HG02884 (cell line): ENCODE results near the gene TENT4B.
A peak's percentile ranks its signal among the peaks of the same experiment; 100 is the strongest.

Source experiments
- ATAC-seq: cut with Tn5 transposase; IDR thresholded peaks from one replicate; pipeline ENCODE4 v1.9.1; 2021; ENCODE audit warnings: mild to moderate bottlenecking, moderate library complexity; ENCODE audit not compliant: unreplicated experiment

Gene TENT4B

DNA sequence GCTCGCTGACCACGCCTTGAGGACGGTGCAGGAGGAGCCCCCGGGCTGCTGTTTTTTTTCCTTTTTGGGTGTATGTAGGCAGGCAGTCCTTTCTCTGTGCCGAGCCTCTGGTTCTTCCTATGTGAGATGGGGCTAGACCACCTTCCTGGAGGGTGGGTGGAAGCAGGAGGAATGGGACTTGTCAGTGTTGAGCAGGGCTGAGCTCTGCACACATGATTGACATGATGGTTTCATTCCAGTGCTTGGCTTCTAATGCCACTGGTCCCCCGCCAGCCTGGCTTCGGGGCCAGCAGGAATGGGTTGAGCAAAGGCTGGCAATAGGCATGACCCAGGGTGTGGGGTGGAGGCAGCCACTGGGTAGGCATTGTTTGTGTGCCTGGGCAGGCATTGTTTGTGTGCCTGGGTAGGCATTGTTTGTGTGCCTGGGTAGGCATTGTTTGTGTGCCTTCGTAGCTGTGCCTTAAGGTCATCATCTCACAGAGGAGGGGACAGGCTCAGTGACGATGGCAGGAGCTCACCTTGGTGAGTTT, 99.0 kb downstream of the TENT4B start:
- no peak for ATAC-seq

DNA sequence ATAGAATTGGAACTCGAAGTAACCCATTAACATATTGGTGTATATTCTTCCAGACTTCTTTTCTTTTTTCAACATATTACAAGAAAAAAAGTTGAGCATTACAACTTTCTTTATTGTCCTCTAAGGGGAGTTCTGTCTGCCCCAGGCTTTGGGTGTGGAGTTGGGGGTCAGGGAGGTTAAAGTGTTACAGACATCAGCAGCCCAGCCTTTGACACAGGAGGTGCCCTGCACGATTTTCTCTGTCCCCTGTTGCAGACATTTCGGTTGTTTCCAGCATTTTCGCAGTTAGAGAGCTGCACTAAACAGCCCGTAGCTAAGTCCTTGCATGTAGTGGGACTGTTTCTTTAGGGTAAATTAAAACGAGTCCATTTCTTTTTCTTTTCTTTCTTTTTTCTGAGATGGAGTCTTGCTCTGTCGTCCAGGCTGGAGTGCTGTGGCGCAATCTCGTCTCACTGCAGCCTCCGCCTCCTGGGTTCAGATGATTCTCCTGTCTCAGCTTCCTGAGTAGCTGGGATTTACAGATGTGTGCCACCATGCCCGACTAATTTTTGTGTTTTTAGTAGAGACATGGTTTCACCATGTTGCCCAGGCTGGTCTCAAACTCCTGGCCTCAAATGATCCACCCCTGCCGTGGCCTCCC, 99.9 kb downstream of the TENT4B start:
- no peak for ATAC-seq

DNA sequence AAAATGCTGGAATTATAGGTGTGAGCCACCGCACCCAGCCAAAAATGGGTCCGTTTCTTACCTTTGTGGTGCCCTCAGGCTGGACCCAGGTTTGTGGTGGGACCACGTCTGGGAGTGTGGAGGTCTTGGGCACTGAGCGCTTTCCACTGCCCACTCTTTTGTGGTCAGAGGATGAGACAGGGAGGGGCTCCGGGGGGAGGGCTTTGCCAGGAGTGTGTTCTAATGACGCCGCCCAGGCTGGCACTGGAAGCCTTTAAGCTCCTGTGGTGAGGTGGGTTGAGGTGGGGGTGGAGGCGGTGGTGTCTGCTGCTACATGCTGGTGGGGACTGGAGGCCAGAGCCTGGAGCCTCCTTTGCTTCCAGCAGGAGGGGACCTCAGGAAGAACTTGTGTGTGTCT, 100.4 kb downstream of the TENT4B start:
- ATAC-seq: no peak

DNA sequence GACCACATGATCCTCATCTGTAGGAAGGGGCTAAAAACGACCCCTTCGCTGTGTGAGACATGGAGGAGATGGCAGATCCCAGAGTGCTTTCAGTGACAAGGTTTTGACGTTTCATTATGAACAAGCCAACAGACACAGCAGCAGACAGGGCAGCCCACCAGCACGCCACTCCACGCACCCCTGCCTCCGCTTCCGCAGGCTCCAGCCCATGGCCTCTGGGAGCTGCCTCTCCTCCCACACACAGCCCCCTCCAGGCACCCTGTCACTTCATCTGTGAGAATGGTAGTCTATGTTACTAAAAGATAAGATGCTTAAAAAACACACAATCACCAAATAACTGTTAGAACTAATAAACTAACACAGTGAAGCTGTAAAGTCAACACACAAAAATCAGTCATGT, 101.0 kb downstream of the TENT4B start:
- ATAC-seq: no peak

DNA sequence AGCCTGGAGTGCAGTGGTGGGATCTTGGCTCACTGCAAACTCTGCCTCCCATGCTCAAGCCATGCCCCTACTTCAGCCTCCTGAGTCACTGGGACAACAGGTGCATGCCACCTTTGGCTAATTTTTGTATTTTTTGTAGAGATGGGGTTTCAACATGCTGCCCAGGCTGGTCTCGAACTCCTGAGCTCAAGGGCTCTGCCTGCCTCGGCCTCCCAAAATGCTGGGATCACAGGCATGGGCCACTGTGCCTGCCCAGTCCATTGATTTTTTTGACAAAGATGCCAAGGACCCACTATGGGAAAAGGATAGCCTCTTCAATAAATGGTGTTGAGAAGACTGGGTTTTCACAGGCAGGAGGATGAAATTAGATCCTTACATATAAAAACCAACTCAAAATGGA, 102.4 kb downstream of the TENT4B start:
- ATAC-seq: no peak

DNA sequence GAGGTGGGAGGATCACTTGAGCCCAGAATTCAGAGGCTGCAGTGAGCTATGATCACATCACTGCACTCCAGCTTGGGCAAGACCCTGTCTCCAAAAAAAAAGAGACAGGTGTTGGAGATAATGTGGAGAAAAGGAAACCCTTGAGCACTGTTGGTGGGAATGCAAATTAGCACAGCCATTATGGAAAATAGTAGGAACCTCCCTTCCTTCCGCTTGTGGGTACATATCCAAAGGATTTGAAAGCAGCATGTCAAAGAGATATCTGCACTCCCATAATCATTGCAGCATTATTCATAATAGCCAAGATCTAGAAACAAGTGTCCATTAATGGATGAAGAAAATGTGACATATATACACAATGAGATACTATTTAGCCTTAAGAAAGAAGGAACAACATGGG, 103.5 kb downstream of the TENT4B start:
- ATAC-seq: no peak

DNA sequence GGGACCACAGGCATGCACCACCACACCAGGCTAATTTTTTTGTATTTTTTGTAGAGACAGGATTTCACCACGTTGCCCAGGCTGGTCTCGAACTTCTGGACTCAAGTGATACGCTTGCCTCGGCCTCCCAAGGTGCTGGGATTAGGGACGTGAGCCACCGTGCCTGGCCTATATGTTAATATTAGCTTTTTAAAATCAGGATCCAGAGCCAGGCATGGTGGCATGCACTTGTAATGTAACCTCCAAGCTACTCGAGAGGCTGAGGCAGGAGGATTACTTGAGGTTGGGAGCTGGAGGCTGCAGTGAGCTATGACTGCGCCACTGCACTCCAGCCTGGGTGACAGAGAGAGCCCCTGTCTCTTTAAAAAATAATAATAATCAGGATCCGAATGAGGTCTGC, 104.8 kb downstream of the TENT4B start:
- ATAC-seq: no peak

DNA sequence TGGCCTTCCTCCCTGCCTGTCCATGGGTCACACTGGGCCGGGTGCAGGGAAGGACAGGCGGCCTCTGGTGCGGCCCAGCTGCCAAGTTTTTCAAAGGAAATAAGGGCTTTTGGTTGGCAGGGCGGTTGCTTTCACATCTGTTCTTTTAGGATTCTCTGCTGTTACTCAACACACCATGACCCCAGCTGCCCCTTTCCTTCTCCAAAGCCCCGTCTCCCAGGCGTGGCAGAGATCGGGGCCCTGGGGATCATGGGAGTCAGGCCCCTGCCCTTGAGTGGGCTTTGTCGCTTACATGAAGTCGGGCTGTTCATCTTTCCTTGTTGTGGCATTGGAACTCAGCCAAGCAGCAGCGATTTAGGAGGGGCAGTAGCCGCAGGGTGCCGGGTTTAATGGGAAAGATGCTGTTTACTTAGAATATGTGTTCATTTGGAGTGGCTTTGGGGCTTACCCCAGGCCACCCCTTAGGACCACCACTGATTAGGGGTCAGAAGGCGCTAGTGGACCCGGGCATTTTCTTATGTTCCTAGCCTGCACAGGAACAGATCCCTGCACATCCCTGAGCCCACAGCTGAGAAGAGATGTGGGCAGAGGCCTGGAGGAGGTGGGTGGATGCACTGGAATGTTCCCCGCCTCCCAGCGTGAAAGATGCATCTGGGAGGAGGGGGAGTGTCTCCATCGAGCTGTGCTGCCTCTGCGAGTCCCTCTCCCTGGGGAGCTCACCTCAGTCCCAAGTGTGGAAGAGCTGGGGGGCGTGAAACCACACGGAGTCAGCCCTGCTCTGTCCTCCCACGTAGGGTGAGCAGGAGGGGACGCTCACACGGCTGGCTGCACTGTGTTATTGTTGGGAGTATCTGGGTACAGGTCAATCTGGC, 106.5 kb downstream of the TENT4B start:
- no peak for ATAC-seq

DNA sequence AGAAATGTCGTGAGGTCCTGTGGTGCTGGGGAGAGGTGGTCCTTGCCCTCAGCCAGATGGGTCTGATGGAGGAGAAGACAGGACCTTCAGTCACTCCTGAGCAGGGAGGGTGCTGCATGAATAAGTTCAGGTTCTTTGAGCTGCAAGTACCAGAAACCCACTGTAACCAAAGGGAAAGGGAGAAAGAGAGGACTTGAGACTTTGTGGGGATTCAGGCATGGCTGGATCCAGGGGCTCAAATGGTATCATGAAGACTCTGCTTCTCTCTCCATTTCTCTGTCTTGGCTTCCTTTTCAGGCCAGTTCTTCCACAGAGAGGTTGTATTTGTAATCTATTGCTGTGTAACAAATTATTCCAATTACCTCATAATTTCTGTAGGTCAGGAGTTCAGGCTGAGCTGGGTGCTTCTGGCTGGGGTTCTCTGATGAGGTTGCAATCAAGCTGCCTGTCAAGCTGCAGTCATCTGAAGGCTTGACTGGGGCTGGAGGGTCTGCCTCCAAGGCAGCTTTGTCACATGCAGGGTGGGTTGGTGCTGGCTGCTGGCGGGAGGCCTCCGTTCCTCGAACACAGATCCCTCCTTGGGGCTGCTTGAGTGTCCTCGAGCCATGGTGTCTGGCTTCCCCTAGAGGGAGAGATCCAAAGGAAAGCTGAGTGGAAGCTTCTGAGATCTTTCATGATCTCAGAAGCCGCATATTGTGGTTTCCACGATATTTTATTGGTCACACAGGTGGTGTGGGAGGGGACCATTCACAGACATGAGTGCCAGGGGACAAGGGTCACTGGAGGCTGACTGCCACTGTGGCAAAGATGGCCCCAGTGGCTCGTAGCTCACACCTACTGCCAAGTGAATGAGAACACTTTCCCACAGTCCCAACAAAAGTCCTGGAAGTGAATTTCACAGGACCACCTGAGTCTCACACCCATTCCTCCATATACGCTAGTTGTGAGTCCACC, 107.4 kb downstream of the TENT4B start:
- ATAC-seq: no peak

DNA sequence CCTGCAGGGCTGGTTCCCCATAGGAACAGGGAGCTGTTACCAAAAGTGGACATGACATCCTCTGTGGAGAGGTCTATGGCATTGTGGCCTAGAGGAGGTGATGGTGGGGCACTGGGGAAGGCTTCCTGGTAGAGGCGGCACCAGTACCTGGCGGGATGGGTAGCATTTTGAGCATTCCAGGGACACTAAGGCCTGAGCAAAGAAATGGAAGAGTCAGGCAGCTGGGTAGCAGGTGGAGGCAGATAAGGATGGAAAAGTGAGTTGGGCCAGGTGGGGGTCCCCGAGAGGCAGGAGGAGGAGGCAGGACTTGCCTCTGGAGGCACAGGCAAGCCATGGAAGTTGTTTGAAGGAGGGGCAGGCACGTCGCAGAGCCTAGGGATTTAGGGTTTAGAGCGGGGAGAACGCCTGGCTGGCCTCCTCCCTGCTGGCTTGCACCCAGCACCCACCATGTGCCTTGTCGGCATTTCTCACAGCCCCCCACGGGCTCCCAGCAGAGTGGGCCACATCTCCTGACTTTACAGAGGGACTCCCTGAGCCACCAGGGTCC, 108.1 kb downstream of the TENT4B start:
- ATAC-seq: no peak

DNA sequence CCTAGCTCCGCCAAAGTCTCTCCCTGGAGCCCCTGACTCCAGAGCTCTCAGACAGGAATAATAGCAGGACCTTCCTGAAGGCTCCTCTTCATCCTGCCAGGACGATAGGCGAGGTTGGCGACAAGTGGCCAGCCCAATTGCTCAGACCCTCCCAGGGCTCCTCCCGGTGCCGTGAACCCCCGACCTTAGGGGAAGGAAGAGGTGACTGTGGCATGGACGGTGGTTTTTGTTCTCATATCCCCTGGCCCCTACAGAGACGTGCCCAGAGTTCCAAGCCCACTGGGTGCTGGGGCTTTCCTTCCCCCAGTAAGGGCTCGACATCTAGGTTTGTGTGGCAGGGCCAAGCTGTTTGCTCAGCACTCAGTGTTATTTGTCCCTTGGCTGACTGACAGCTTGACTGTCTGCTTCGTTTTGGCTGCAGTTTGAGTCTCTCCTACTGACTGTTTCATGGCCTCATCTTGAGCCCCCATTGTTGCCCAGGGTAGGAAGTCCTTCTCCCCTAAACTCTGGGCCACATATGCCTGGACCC, 108.7 kb downstream of the TENT4B start:
- no peak for ATAC-seq

DNA sequence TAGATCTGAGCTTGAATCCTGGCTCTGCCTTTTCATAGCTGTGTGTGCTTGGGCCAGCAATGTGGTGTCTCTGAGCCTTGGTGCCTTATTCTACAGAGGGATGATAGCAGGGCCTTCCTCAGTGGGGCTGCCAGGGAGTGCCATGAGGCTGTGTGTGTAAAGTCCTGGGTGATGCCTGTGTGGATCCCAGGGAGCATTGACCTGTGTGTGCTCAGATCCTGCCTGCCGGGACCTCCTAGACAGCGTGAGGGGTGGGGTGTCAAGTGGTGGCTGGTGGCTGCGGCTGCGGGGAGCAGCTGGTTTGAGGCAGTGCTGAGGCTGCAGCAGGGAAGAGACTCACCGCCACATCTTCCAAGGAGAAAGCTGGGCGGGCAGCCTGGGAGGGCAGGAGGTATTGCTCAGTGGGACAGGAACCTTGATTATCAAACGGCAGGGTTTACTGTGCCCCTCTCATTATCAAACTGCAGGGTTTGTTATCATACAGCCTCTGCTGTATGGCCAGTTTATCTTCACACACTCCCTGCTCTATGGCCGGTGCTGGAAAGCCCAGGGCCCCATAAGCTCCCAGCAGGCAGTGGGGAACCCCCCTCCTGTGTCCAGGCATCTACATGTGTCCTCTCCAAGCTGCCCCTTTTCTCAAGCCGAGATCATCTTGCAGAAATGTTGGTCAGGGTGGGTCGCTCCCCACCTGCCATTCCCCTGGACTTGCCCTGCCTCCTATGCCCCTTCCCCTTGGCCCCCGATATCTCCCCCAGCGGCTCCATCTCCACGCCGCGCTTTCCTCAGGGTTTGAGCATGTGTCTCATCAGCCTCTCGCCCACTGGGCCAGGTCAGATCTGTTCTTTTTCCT, 110.2 kb downstream of the TENT4B start:
- ATAC-seq: no peak

DNA sequence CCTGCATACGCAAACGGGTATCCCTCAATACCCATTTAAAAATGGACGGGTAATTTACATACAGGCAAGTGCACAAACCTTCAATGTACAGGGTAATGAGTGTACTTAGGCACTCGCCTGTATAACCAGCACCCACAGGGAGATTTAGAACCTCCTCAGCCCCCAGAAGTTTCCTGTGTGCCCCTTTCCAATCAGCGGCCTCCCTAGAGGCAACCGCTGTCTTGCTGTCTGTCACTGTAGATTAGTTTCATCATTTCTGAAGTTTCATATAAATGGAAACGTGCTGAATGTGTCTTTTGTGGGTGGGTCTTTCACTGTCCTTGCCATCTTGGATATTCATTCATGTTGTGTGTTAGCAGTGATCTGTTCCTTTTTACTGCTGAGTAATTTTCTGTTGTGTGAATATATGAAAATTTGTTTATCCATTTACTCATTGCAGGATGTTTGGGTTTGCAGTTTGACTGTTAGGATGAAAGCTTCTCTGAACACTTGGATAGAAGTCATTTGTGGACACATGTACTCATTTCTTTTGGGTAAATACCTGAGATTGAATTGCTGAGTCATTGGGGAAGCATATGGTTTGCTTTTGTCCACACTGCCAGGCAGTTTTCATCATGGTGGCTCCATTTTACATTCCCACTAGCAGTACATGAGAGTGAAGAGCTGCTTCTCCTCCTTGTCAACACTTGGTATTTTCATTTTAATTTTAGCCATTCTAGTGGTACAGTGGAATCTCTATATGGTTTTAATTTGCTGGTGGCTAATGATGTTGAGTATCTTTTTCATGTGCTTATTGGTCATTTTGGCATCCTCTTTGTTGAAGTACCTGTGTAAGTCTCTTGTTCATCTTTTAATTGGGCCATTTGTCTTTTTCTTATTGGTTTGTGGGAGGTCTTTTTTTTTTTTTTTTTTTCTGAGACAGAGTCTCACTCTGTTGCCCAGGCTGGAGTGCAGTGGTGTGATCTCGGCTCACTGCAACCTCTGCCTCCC, 111.1 kb downstream of the TENT4B start:
- ATAC-seq: peak; percentile 36

DNA sequence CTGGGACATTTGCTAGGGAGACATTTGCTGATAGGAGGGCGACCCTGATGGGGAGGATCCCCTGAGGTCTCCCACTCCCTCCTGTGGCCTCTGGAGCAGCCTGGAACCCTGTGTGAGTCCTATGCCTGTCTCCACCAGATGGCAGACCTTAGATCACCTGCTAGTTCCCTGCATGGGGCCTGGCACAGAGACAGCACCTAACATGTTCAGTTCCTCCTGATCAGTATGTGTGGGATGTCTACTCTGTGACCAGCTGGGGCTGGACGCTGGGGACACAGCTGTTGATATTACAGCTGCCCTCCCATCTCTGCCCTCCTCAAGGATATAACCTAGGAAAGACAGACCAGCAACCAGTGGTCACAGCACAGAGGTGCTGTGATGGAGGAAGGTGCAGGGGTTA, 112.2 kb downstream of the TENT4B start:
- no peak for ATAC-seq

DNA sequence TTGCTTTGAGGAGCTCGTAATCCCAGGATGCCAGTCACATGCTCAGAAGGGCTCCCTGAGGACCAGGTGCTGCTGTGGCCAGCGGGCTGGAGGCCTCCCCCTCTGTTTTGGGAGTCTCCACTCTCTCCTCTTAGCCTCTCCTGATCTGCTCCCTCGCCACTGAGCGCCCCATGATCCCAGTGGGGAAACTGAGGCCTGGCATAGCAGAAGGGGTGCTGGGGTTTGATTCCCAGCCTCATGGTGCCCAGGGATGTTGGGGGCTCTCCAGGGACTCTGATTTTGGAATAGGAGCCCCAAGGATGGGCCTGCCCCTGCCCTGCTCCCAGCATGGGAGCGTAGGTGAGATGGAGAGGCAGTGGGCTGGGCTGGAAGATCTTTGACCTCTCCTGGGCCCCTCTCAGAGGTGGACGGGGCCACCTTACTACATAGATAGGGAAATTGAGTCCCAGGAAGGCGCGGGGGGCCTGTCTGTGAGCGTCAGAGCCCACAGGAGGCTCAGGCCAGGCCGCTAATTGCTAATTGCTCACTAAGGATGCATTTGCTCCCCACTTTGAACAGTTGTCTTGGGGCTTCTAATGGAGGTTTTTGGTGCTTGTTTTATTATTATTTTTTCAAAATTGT, 112.7 kb downstream of the TENT4B start:
- no peak for ATAC-seq

DNA sequence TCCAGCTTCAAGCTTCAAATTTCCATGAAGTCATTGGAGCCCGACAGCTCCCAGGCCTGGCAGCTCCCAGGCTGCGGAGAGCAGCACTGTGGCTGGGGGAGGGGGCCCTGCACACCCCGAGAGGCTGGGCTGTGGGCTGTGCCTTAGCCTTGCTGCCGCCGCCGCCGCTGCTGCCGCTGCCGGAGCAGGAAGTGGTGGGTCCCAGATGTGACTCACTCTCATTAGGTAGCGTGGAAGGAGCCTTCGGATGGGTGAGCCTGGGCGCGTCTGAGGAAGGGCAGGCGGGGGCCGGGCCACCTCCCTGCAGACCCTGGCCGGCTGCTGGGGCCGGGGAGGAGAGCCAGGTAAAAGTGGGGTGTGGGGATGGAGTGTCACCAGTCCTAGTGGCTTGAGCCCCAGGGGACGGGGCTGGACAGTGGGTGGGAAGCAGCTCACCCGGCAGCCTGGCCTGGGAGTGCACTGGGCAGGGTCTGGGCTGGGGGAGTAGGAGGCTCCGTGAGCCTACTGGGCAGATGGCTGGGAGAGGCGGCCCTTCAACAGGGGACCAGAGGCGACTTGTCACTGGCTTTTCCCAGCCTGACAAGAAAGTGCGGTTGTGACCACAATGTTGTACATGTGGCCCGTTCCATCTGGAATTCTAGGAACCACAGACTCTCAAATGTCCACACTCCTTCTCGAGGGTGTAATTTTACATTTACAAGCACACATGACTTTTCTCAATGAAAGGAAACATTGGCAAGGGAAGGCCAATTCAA, 113.4 kb downstream of the TENT4B start, which contains the start of gene ADCY7:
ADCY7 (plus strand) TSS at position 215 of the 755 bp plus-strand sequence. CDS start 21,629 bp downstream, outside the sequence.
- ATAC-seq: peak; percentile 78

DNA sequence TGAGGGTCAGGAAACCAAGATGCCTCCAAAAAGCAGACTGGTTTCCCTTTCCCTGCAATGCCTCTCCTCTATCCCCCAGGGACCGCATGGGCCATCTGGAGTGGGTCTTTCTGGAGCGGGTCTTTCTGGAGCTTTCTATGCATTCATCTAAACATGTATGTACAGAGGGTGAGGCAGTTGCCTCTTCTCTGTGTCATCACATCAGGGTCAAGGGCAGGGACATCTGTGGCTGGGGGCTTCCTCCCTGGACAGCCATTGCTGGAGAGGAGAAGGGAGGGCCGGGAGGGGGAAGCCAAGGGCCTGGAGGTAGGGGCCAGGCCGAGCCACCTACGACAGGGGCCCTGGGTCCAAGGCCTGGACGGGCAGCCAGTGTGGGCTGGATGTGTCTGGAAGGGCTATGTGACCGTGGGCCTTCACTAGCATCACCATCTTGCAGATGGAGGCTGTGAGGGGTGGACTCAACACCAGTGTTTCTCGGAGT, 114.1 kb downstream of the TENT4B start:
- no peak for ATAC-seq
